Osteocyte (in vitro differentiated cells): ENCODE data around the gene MID2. TPM values are rescaled to one million over a fixed set of nuclear protein-coding genes. Genes with fewer than 3 reads are reported as not detected.

ENCODE experiments used
- DNase-seq: peaks from one replicate; pipeline ENCODE4 v3.0.0; 2021; ENCODE audit warnings: mixed read lengths; ENCODE audit not compliant: unreplicated experiment; ENCODE audit errors: extremely low spot score
- H3K27ac Mint-ChIP-seq: one replicate; pipeline ENCODE4 v1.8.0; 2021; ENCODE audit warnings: mild to moderate bottlenecking, mixed read lengths; ENCODE audit not compliant: unreplicated experiment
- H3K27me3 Mint-ChIP-seq: one replicate; pipeline ENCODE4 v1.8.0; 2021; ENCODE audit warnings: mixed read lengths; ENCODE audit not compliant: unreplicated experiment
- H3K36me3 Mint-ChIP-seq: one replicate; pipeline ENCODE4 v1.8.0; 2021; ENCODE audit warnings: mixed read lengths; ENCODE audit not compliant: unreplicated experiment
- H3K4me1 Mint-ChIP-seq: one replicate; pipeline ENCODE4 v1.8.0; 2021; ENCODE audit warnings: mixed read lengths; ENCODE audit not compliant: unreplicated experiment
- H3K4me3 Mint-ChIP-seq: one replicate; pipeline ENCODE4 v1.8.0; 2021; ENCODE audit warnings: mild to moderate bottlenecking, moderate library complexity, mixed read lengths; ENCODE audit not compliant: unreplicated experiment
- H3K9me3 Mint-ChIP-seq: one replicate; pipeline ENCODE4 v1.8.0; 2021; ENCODE audit warnings: mixed read lengths; ENCODE audit not compliant: unreplicated experiment
- CTCF ChIP-seq: fragments of 200-600 bp; sonication (generic); IDR thresholded peaks from 2 replicates; pipeline ENCODE4 v1.5.0; 2021; ENCODE audit warnings: antibody characterized with exemption, mild to moderate bottlenecking, moderate library complexity
- total RNA-seq: library from RNA; stranded (reverse); gene quantifications from 2 replicates; pipeline ENCODE4 v1.2.1, GENCODE V29; 2021

The MID2 gene
- total RNA-seq, 1 donor from 2014 or later = 13.0 TPM

GRCh38 chrX:107831071-107831730, 5.5 kb downstream of the MID2 start:
- no peaks in the 10 kb centered on the region for H3K9me3 Mint-ChIP-seq
- H3K4me3 Mint-ChIP-seq = no peak overlapping the region
- DNase-seq = no peak
- H3K4me1 Mint-ChIP-seq = peaks cover 12% of the 10 kb centered on the region
- no peak for TF ChIP-seq CTCF
- no peaks in the 10 kb centered on the region for H3K27me3 Mint-ChIP-seq
- H3K27ac Mint-ChIP-seq = no peak overlapping the region
- H3K36me3 Mint-ChIP-seq = no peaks in the 10 kb centered on the region

DNA sequence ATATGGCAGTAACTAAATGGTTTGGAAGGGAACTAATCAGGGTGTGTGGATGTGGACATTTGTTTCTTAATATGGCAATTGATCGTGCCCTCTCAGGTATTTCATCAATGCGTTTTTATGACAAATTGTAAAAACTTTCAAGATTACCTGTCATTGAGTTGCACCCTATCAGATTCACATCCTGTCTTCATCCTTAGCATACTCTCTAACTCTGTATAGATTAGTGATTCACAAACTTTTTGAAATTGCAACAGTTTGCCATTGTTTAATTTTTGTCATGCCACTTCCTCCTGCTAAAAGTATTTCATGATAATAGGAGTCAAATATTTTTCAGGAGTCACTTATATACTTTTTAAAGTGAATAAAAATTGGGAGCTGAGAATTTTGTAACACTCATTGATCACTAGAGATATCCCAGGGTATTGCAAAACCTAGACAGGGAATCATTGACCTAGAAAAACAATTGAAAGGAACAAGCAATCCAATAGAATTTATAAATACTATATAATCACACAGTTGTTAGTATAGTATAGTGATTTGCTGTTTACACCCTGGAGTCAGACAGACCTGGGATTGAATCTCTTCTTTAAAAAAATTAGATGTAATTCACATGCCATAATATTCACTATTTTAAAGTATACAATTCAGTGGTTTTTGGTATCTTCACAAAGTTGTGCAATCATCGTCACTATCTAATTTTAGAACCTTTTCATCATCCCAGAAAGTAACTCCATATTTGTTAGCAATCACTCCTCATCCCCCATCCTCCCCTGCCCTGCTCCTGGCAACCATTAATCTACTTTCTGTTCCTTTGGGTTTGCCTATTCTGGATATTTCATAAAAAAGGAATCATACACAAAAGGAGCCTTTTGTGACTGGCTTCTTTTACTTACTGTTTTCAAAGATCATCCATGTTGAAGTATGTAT, 8.9 kb downstream of the MID2 start:
- H3K27me3 Mint-ChIP-seq = no peaks in the 10 kb centered on the region
- TF ChIP-seq CTCF = no peak
- DNase-seq = no peak
- H3K27ac Mint-ChIP-seq = no peak overlapping the region
- no peak overlapping the region for H3K4me3 Mint-ChIP-seq
- no peaks in the 10 kb centered on the region for H3K36me3 Mint-ChIP-seq
- no peaks in the 10 kb centered on the region for H3K9me3 Mint-ChIP-seq
- no peaks in the 10 kb centered on the region for H3K4me1 Mint-ChIP-seq

DNA sequence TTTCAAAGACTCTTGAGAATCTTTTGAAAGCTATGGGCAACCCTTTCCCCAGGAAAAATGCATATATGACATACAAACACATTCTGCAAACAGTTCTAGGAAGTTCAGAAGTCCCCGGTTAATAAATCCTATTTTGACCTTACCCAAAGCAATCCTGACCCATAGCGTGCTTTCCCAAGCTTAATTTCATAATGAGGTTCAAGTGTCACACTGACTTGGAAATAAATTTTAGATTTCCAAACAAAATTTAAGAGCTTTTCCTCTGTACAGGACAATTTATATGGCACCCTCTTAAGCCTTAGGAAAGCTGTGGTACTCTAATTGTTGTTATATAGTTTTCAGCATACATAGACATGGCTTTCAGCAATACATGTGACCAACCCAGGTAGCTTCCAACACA, 11.3 kb downstream of the MID2 start:
- Mint-ChIP-seq H3K27ac (no peak overlapping the region), H3K4me1 (no peaks in the 10 kb centered on the region), H3K36me3 (peaks cover 4% of the 10 kb centered on the region), H3K27me3 (no peaks in the 10 kb centered on the region), H3K9me3 (no peaks in the 10 kb centered on the region), H3K4me3 (no peak overlapping the region)
- DNase-seq = no peak
- TF ChIP-seq CTCF = no peak

- Mint-ChIP-seq H3K4me3 (no peak overlapping the region), H3K4me1 (no peaks in the 10 kb centered on the region), H3K9me3 (no peaks in the 10 kb centered on the region), H3K27me3 (no peaks in the 10 kb centered on the region), H3K36me3 (peaks cover 4% of the 10 kb centered on the region), H3K27ac (no peak overlapping the region)
- TF ChIP-seq CTCF = no peak
- DNase-seq = no peak
These were observed 15.3 kb downstream of the MID2 start for GRCh38 chrX:107840971-107841370.

DNA sequence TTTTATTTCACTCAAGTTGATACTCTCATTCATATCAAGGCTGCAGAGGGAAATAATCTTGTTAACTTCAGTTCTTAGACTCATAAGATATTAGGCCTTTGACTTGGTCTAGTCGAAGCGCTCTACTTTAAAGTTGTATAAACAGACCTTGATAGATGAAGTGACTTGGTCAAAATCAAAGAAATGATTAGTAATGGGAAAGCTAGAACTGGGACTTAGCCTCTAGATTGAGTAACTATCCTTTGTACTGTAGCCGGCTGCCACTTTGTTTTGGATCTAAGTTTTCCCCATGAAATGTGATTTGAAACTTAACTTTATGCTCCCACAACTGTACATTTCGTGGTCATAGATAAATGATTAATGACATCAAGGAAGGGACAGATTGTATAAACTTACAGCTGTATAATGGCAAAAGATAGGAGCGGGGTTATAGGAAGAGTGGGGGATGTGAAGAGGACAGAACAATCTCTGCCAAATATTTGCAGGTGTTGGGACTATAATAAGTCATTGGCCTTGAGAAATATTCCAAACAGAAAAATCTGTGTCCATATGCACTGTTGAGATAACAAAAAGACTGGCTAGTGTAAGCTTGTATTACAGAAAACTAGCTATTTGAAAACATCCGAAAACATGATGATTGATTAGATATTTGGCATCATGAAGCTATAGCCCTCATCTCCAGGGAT, 17.2 kb downstream of the MID2 start:
- Mint-ChIP-seq H3K9me3 (no peaks in the 10 kb centered on the region), H3K27ac (no peak overlapping the region), H3K36me3 (peaks cover 4% of the 10 kb centered on the region), H3K27me3 (no peaks in the 10 kb centered on the region), H3K4me3 (no peak overlapping the region), H3K4me1 (no peaks in the 10 kb centered on the region)
- DNase-seq = no peak
- no peak for TF ChIP-seq CTCF
